ENCODE measurements around the gene AFG3L2. TPM values are rescaled to one million over a fixed set of nuclear protein-coding genes. Genes with fewer than 3 reads are reported as not detected.
A peak's percentile ranks its signal among the peaks of the same experiment; 100 is the strongest.

AFG3L2 gene
- total and polyA plus RNA-seq, 4 donors: 22.5 to 55.4 (median 27.6) TPM

GRCh38 chr18:12305930-12306629 is 70.9 kb downstream of the AFG3L2 start:
- Histone ChIP-seq H3K27ac (ENCODE audit: low read depth in 1 of 2, low read length in 2 of 2) (no peak overlapping the region), H3K36me3 (ENCODE audit: control insufficient read depth in 4 of 4, insufficient read depth in 3 of 4, low read depth in 1 of 4, low read length in 3 of 4) (no peaks in the 10 kb centered on the region), H3K4me1 (ENCODE audit: control insufficient read depth in 4 of 4, insufficient read depth in 4 of 4, low read length in 3 of 4) (peaks cover 0 to 9% (median 7%) of the 10 kb centered on the region in 4 donors), H3K9ac (ENCODE audit: low read depth in 1 of 2, low read length in 2 of 2) (no peak overlapping the region), H3K4me3 (ENCODE audit: low read depth in 1 of 3, low read length in 3 of 3) (no peak overlapping the region), H3K27me3 (ENCODE audit: control insufficient read depth in 4 of 4, insufficient read depth in 4 of 4, low read length in 3 of 4) (peaks cover 0 to 8% (median 0%) of the 10 kb centered on the region in 4 donors), H3K9me3 (ENCODE audit: control insufficient read depth in 4 of 4, low read length in 3 of 4) (no peaks in the 10 kb centered on the region)
- 38% methylated on average over 25 of the region's 25 CpGs for WGBS
- TF ChIP-seq NR2F2 (IDR thresholded peaks at IDR 0.05) (no peak), EGR1 (IDR thresholded peaks at IDR 0.05; ENCODE audit: low read depth in 2 of 2) (no peak), ATF3 (IDR thresholded peaks at IDR 0.05) (no peak), REST (IDR thresholded peaks at IDR 0.05) (no peak), YY1 (IDR thresholded peaks at IDR 0.05) (no peak), JUND (IDR thresholded peaks at IDR 0.05) (no peak), GABPA (IDR thresholded peaks at IDR 0.05 in 1 of 2, conservative IDR thresholded peaks at IDR 0.05 in 1 of 2) (no peak), FOXA1 (IDR thresholded peaks at IDR 0.05) (no peak), RXRA (IDR thresholded peaks at IDR 0.05) (no peak), HNF4A (conservative IDR thresholded peaks at IDR 0.05) (no peak)
- DNase-seq (ENCODE audit: low spot score): peak; percentile 59

GRCh38 chr18:12305211-12305610 is 71.8 kb downstream of the AFG3L2 start:
- H3K27ac ChIP-seq (ENCODE audit: low read depth in 1 of 2, low read length in 2 of 2): no peak overlapping the region

More at GRCh38 chr18:12305211-12305610, 71.8 kb downstream of the AFG3L2 start:
- H3K4me3 ChIP-seq (ENCODE audit: low read depth in 1 of 3, low read length in 3 of 3): no peak overlapping the region
- no peaks in the 10 kb centered on the region for H3K9me3 ChIP-seq (ENCODE audit: control insufficient read depth in 4 of 4, low read length in 3 of 4)
- no peaks in the 10 kb centered on the region for H3K36me3 ChIP-seq (ENCODE audit: control insufficient read depth in 4 of 4, insufficient read depth in 3 of 4, low read depth in 1 of 4, low read length in 3 of 4)
- peaks cover 0 to 8% (median 0%) of the 10 kb centered on the region in 4 donors for H3K27me3 ChIP-seq (ENCODE audit: control insufficient read depth in 4 of 4, insufficient read depth in 4 of 4, low read length in 3 of 4)
- WGBS: 83% methylated on average over 12 of the region's 12 CpGs
- peaks cover 0 to 9% (median 7%) of the 10 kb centered on the region in 4 donors for H3K4me1 ChIP-seq (ENCODE audit: control insufficient read depth in 4 of 4, insufficient read depth in 4 of 4, low read length in 3 of 4)
- no peak overlapping the region for H3K9ac ChIP-seq (ENCODE audit: low read depth in 1 of 2, low read length in 2 of 2)
- DNase-seq (ENCODE audit: low spot score): no peak
- TF ChIP-seq GABPA (IDR thresholded peaks at IDR 0.05 in 1 of 2, conservative IDR thresholded peaks at IDR 0.05 in 1 of 2) (no peak), ATF3 (IDR thresholded peaks at IDR 0.05) (no peak), MAX (IDR thresholded peaks at IDR 0.05) (no peak), JUND (IDR thresholded peaks at IDR 0.05) (no peak), ZBTB33 (IDR thresholded peaks at IDR 0.05) (no peak), REST (IDR thresholded peaks at IDR 0.05) (no peak), TAF1 (conservative IDR thresholded peaks at IDR 0.05) (no peak), FOXA2 (IDR thresholded peaks at IDR 0.05) (no peak), CTCF (IDR thresholded peaks at IDR 0.05; ENCODE audit: low read depth, low read length, missing input control) (no peak), RXRA (IDR thresholded peaks at IDR 0.05) (no peak), EGR1 (IDR thresholded peaks at IDR 0.05; ENCODE audit: low read depth in 2 of 2) (no peak), HNF4G (IDR thresholded peaks at IDR 0.05) (no peak), HNF4A (conservative IDR thresholded peaks at IDR 0.05) (no peak), YY1 (IDR thresholded peaks at IDR 0.05) (no peak), RAD21 (IDR thresholded peaks at IDR 0.05) (no peak), FOXA1 (IDR thresholded peaks at IDR 0.05) (no peak), NR2F2 (IDR thresholded peaks at IDR 0.05) (no peak), SP1 (IDR thresholded peaks at IDR 0.05) (no peak)
